ENCODE data around the gene SYT15.

DNA sequence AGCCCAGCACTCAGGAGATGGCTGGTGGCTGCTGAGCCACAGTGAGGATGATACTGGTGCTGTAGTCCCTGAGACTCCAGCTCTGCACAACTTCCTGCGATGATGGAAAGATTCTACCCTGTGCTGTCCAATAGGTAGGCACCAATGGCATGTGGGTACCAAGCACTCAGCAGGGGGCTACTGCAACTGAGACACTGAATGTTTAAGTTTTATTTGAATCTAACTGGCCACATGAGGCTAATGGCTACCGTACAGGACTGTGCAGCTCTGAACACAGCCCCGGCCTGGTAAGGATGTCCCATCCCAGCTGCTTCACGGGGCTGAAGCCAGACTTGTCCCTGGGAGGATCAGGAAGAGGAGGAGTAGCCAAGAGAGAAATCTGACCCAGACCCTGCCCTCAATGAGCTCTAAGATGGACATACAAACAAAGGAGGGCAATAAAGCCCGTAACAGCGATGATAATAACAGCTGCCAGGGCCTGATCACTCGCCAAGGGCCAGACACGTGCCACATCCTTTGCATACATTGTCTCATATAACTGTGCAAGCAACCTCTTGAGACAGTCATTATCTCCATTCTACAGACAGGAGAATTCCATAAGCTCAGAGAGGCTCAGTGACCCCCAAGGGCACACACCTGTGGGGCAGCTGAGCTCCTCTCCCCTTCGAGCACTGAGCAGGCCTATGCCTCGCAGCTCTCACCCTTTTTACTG is 26.2 kb upstream of the SYT15 start:
- TF ChIP-seq POLR2AphosphoS5 (IDR thresholded peaks at IDR 0.05; ENCODE audit: borderline replicate concordance, low read depth, low read length), result no peak
- no peak for TF ChIP-seq EZH2 (IDR thresholded peaks at IDR 0.05)
- no peak for TF ChIP-seq FOXP2 (optimal IDR thresholded peaks at IDR 0.05; ENCODE audit: control extremely low read depth, extremely low read length, insufficient read depth)
